ENCODE measurements around the gene SH3BGRL3. TPM values are rescaled to one million over a fixed set of nuclear protein-coding genes. Genes with fewer than 3 reads are reported as not detected.

SH3BGRL3 gene
- total RNA-seq, 3 donors from 2014 or later = 156 to 422 (median 385) TPM

GRCh38 chr1:26263212-26263611 is 16.7 kb upstream of the SH3BGRL3 start:
- H3K4me1 ChIP-seq (ENCODE audit: low read depth) = no peaks in the 10 kb centered on the region
- DNase-seq (no peak), ATAC-seq (no peak)
- H3K36me3 ChIP-seq (ENCODE audit: low read depth) = no peaks in the 10 kb centered on the region
- no peak overlapping the region for H3K4me3 ChIP-seq
- H3K9me3 ChIP-seq = no peaks in the 10 kb centered on the region
- intact Hi-C loops (cut with DNase I, micrococcal nuclease) = no loop called here
- TF ChIP-seq, protein P1, sequence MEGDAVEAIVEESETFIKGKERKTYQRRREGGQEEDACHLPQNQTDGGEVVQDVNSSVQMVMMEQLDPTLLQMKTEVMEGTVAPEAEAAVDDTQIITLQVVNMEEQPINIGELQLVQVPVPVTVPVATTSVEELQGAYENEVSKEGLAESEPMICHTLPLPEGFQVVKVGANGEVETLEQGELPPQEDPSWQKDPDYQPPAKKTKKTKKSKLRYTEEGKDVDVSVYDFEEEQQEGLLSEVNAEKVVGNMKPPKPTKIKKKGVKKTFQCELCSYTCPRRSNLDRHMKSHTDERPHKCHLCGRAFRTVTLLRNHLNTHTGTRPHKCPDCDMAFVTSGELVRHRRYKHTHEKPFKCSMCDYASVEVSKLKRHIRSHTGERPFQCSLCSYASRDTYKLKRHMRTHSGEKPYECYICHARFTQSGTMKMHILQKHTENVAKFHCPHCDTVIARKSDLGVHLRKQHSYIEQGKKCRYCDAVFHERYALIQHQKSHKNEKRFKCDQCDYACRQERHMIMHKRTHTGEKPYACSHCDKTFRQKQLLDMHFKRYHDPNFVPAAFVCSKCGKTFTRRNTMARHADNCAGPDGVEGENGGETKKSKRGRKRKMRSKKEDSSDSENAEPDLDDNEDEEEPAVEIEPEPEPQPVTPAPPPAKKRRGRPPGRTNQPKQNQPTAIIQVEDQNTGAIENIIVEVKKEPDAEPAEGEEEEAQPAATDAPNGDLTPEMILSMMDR (IDR thresholded peaks at IDR 0.05) = no peak

DNA sequence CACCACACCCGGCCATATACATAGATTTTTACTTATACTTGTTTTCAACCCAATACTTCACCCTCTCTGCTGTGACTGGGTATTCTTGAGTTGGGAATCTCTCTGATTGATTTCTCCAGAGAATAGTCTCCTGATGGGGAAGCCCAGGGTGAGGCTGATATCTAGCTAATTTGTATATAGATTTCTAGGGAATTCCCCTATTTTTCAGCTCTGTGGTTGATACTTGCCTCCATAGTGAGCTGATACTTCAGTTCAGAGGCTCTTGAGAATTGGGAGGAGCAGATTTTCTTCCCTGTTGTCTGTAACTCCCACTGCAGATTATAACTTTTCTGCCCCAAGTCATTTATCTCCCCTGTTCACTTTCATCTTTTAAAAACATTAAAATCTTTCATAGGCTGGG is 14.5 kb upstream of the SH3BGRL3 start:
- no peak for ATAC-seq
- TF ChIP-seq, protein P1 (IDR thresholded peaks at IDR 0.05) = no peak
- H3K4me3 ChIP-seq = no peak overlapping the region
- no peaks in the 10 kb centered on the region for H3K4me1 ChIP-seq (ENCODE audit: low read depth)
- no peaks in the 10 kb centered on the region for H3K36me3 ChIP-seq (ENCODE audit: low read depth)
- DNase-seq = no peak
- H3K9me3 ChIP-seq = peaks cover 5% of the 10 kb centered on the region
- intact Hi-C loops (cut with DNase I, micrococcal nuclease) = no loop called here

GRCh38 chr1:26268290-26269197 is 11.3 kb upstream of the SH3BGRL3 start:
- Histone ChIP-seq H3K36me3 (ENCODE audit: low read depth) (no peaks in the 10 kb centered on the region), H3K4me1 (ENCODE audit: low read depth) (no peaks in the 10 kb centered on the region), H3K9me3 (peaks cover 5% of the 10 kb centered on the region), H3K4me3 (no peak overlapping the region)
- TF ChIP-seq, protein P1 (IDR thresholded peaks at IDR 0.05) = no peak
- intact Hi-C loops (cut with DNase I, micrococcal nuclease) = no loop called here
- ATAC-seq (no peak), DNase-seq (no peak)

DNA sequence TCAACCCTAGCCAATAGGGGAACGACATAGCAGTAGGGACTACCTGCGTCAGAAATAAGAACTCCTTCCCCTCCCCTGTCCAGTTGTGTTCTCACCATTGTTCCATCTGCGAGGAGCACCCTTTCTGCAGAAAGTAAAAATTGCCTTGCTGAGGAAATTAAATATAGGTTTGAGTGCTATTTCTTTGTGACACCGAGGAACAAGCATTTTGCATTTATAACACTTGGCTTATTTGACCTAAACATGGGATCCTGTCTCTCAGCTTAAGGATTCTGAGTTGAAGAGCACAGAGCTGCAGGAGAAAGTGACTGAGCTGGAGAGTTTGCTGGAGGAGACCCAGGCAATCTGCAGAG is 10.7 kb upstream of the SH3BGRL3 start:
- H3K4me3 ChIP-seq = no peak overlapping the region
- ATAC-seq (no peak), DNase-seq (no peak)
- no peaks in the 10 kb centered on the region for H3K4me1 ChIP-seq (ENCODE audit: low read depth)
- intact Hi-C loops (cut with DNase I, micrococcal nuclease) = no loop called here
- H3K36me3 ChIP-seq (ENCODE audit: low read depth) = no peaks in the 10 kb centered on the region
- peaks cover 5% of the 10 kb centered on the region for H3K9me3 ChIP-seq
- TF ChIP-seq, protein P1 (IDR thresholded peaks at IDR 0.05) = no peak

- intact Hi-C loops (cut with DNase I, micrococcal nuclease) = loop anchor here (5.0 kb wide), 1 partner anchor 47 kb away; no protein-coding TSS in a partner anchor
- ATAC-seq = no peak
- Histone ChIP-seq H3K9me3 (no peaks in the 10 kb centered on the region), H3K4me3 (no peak overlapping the region), H3K36me3 (ENCODE audit: low read depth) (no peaks in the 10 kb centered on the region), H3K4me1 (ENCODE audit: low read depth) (peaks cover 46% of the 10 kb centered on the region)
- TF ChIP-seq, protein P1 (IDR thresholded peaks at IDR 0.05) = no peak
- peak in 1 of 3 donors; percentile 16 for DNase-seq
Measured at GRCh38 chr1:26274801-26275425, 5.0 kb upstream of the SH3BGRL3 start.

Measured in mucosa of descending colon (tissue), 3 donors.